Right cardiac atrium (tissue), 5 donors: ENCODE data around the gene VSTM2L. TPM values are rescaled to one million over a fixed set of nuclear protein-coding genes. Genes with fewer than 3 reads are reported as not detected.

Experiments
- ATAC-seq, 2 donors: fragments of 200-7000 bp; cut with Tn5 transposase; one replicate each; pipeline versions ENCODE4 v1.8.0 to v1.9.1; 2020; ENCODE audit warnings: moderate library complexity in 2 of 2, mild to moderate bottlenecking in 1 of 2
- DNase-seq, 3 donors: peaks; one replicate each; pipeline ENCODE4 v3.0.0-alpha.2; 2020
- H3K27ac ChIP-seq: one replicate; pipeline ENCODE4 v1.5.1; 2013; ENCODE audit warnings: mild to moderate bottlenecking, low read length, control low read depth, moderate library complexity
- H3K27me3 ChIP-seq: one replicate; pipeline ENCODE4 v1.6.1; 2013; ENCODE audit not compliant: control insufficient read depth, insufficient read depth
- H3K4me1 ChIP-seq: one replicate; pipeline ENCODE4 v1.6.1; 2013; ENCODE audit warnings: low read length; ENCODE audit not compliant: control insufficient read depth, insufficient read depth
- H3K4me3 ChIP-seq: one replicate; pipeline ENCODE4 v1.5.1; 2013; ENCODE audit warnings: low read length, control low read depth
- H3K9me3 ChIP-seq: one replicate; pipeline ENCODE4 v1.6.1; 2013; ENCODE audit warnings: low read length; ENCODE audit not compliant: control insufficient read depth
- WGBS: extraction: QIAGEN DNeasy Blood & Tissue Kit; methylation state at CpG from one replicate; pipeline ENCODE4 v1.1.7; 2013; 5-methylcytosine and 5-hydroxymethylcytosine counted together
- intact Hi-C, 4 donors: fragments of 100-400 bp; cut with DNase I; formaldehyde crosslinking; loops; one replicate each; pipeline versions ENCODE4 v1.11.0 to v1.14.0; 2022 to 2023
- polyA plus RNA-seq: library from polyadenylated mRNA; stranded (reverse); fragments of 200-250 nt; gene quantifications from one replicate; pipeline ENCODE4 v1.2.3, GENCODE V29; 2013
- total RNA-seq, 4 donors: library from RNA; stranded (reverse); fragmentation: NEBNext Ultra II Directional; extraction: Animal tissue kit (Norgen Biotek cat#: 25700); gene quantifications; one replicate each; pipeline ENCODE4 v1.2.1, GENCODE V29; 2021
- donor health status: healthy with polysubstance abuse.
- donor health status: DM: no; HTN: yes; CAD: no.
- donor health status: DM: no; HTN: no; CAD: no.
- donor health status: DM: no; HTN: yes; CAD: no; lungs with severe emphysema.
- donor health status: DM: yes; HTN: yes; CAD: no.

VSTM2L gene
- total and polyA plus RNA-seq, 5 donors, result 120 to 164 (median 124) TPM

DNA sequence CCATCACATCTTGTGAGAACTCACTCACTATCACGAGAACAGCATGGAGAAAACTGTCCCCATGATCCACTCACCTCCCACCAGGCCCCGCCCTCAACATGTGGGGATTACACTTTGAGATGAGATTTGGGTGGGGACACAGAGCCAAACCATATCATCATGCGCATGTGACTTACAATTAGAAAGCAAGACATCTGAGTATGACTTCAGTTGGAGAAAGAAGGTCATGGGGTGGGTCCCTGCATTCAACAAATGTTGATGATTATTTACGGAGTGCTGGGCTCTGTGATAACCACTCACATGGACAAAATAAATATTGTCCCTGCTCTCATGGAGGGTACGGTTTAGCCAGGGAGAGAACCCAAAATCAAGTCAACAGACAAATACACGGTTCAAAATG, 37.9 kb downstream of the VSTM2L start:
- no peak overlapping the region for H3K4me3 ChIP-seq
- no peaks in the 10 kb centered on the region for H3K9me3 ChIP-seq
- H3K4me1 ChIP-seq, result no peaks in the 10 kb centered on the region
- no peak overlapping the region for H3K27ac ChIP-seq
- 75% methylated on average over 6 of the region's 6 CpGs for WGBS
- no peaks in the 10 kb centered on the region for H3K27me3 ChIP-seq
- no peak for ATAC-seq
- no peak for DNase-seq
- intact Hi-C loops, result no loop called here

DNA sequence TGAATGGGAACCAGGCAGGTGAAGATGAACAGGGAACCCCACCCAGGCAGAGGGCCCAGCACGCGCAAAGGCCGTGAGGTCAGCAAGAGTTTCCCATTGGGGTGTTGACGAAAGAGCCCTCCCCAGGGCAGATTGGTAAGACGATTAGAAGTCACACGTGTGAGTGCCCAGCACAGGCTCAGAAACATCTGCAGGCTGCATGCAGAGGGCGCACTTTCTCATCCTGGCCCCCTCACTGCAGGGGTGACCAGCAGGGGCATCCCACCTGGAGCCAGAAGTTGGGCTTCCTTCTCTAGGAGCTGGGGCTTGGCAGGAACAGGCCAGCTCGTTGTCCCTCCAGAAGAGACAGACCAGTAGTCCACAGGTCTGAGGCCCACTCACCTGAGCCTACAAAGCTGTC, 38.4 kb downstream of the VSTM2L start:
- WGBS, result 55% methylated on average over 8 of the region's 8 CpGs
- ATAC-seq (no peak), DNase-seq (no peak)
- no peaks in the 10 kb centered on the region for H3K9me3 ChIP-seq
- no peaks in the 10 kb centered on the region for H3K27me3 ChIP-seq
- no peak overlapping the region for H3K4me3 ChIP-seq
- H3K27ac ChIP-seq, result no peak overlapping the region
- H3K4me1 ChIP-seq, result no peaks in the 10 kb centered on the region
- intact Hi-C loops, result no loop called here

DNA sequence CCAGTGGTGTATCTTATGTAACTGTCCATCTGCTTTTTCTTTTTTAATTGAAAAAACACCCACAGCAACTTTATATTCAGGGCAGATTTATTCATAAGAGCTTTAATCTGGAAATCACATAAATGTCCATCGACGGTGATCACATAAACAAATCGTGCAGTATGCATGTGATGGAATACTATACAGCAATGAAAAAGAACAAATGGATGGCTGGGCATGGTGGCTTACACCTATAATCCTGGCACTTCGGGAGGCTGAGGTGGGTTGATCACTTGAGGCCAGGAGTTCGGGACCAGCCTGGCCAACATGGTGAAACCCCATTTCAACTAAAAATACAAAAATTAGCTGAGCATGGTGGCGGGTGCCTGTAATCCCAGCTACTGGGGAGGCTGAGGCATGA, 39.1 kb downstream of the VSTM2L start:
- Histone ChIP-seq H3K27me3 (no peaks in the 10 kb centered on the region), H3K4me3 (no peak overlapping the region), H3K9me3 (no peaks in the 10 kb centered on the region), H3K4me1 (no peaks in the 10 kb centered on the region), H3K27ac (no peak overlapping the region)
- intact Hi-C loops, result no loop called here
- ATAC-seq (no peak), DNase-seq (no peak)
- WGBS, result 92% methylated on average over 6 of the region's 6 CpGs

GRCh38 chr20:37943033-37943432, 40.1 kb downstream of the VSTM2L start:
- no peaks in the 10 kb centered on the region for H3K9me3 ChIP-seq
- WGBS, result 65% methylated on average over 12 of the region's 12 CpGs
- intact Hi-C loops, result no loop called here
- ATAC-seq (no peak), DNase-seq (no peak)
- H3K27ac ChIP-seq, result no peak overlapping the region
- no peaks in the 10 kb centered on the region for H3K4me1 ChIP-seq
- H3K4me3 ChIP-seq, result no peak overlapping the region
- no peaks in the 10 kb centered on the region for H3K27me3 ChIP-seq

DNA sequence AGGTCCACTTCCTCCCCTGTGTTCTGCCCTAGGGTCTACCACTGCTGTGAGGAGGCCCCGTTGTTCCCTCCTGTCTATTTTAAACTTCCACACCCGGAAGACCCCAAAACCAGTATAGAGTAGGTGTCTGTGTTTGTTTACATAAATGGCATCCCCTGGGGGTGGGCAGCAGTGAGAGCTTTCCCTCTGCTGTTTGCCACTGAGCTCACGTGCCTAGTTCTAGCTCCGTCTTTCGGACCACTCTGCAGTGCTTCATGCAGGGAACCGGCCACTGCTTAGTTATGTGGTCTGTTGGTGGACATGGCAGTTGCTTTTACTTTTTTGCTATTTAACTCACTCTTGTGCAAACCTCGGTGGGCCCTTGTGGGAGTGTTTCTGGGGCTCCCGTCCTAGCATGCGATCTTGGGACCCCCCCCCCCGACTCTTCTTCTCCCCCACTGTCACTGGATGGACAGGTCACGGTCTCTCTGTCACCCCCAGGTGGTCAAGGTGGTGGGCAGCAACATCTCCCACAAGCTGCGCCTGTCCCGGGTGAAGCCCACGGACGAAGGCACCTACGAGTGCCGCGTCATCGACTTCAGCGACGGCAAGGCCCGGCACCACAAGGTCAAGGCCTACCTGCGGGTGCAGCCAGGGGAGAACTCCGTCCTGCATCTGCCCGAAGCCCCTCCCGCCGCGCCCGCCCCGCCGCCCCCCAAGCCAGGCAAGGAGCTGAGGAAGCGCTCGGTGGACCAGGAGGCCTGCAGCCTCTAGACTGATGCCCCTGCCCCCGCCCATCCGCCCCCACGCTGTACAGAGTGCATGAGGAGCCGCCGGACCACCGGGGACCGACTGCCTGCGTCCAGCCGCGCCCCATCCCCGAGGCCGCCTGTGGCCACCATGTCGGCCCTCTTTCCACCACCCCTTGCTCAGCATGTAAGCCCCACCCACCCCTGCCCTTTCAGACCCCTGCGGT, 40.9 kb downstream of the VSTM2L start:
- DNase-seq (no peak), ATAC-seq (peak; percentile 16 to 17)
- H3K4me1 ChIP-seq, result no peaks in the 10 kb centered on the region
- no peak overlapping the region for H3K4me3 ChIP-seq
- no peaks in the 10 kb centered on the region for H3K27me3 ChIP-seq
- H3K27ac ChIP-seq, result no peak overlapping the region
- intact Hi-C loops, result no loop called here
- WGBS, result 84% methylated on average over 47 of the region's 47 CpGs
- H3K9me3 ChIP-seq, result no peaks in the 10 kb centered on the region

- ATAC-seq, result peak in 1 of 2 donors; percentile 12
- no peaks in the 10 kb centered on the region for H3K9me3 ChIP-seq
- no peaks in the 10 kb centered on the region for H3K27me3 ChIP-seq
- intact Hi-C loops, result no loop called here
- H3K27ac ChIP-seq, result no peak overlapping the region
- WGBS, result 76% methylated on average over 11 of the region's 11 CpGs
- H3K4me1 ChIP-seq, result no peaks in the 10 kb centered on the region
- no peak for DNase-seq
- H3K4me3 ChIP-seq, result no peak overlapping the region
These were observed 41.6 kb downstream of the VSTM2L start for GRCh38 chr20:37944456-37944981.

GRCh38 chr20:37945091-37945547, 42.2 kb downstream of the VSTM2L start:
- H3K9me3 ChIP-seq, result no peaks in the 10 kb centered on the region
- no peak overlapping the region for H3K4me3 ChIP-seq
- intact Hi-C loops, result no loop called here
- WGBS, result 65% methylated on average over 11 of the region's 11 CpGs
- no peaks in the 10 kb centered on the region for H3K27me3 ChIP-seq
- H3K27ac ChIP-seq, result no peak overlapping the region
- ATAC-seq, result no peak
- H3K4me1 ChIP-seq, result no peaks in the 10 kb centered on the region
- no peak for DNase-seq

DNA sequence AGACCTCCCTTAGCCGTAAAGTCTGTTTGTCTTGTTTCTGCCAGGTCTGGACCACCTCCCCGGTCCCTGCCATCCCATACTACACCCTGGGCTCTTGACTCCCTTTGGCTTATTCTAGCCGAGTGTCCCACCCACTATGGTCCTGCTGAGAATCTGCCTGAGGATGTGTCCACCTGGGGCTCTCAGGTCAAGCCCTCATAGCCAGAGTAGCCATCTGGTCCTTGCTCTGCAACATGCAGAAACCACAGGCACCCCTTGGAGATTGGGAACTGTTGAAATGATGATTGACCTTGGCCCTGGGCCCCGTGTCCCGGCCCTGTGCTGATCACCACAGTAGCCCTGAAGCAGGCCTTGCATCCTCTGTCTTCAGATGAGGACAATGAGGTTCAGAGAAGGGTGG, 44.0 kb downstream of the VSTM2L start:
- Histone ChIP-seq H3K27ac (no peak overlapping the region), H3K27me3 (no peaks in the 10 kb centered on the region), H3K9me3 (no peaks in the 10 kb centered on the region), H3K4me1 (no peaks in the 10 kb centered on the region), H3K4me3 (no peak overlapping the region)
- DNase-seq, result no peak
- WGBS, result 84% methylated on average over 5 of the region's 5 CpGs
- intact Hi-C loops, result no loop called here
- no peak for ATAC-seq

- intact Hi-C loops, result no loop called here
- DNase-seq (no peak), ATAC-seq (no peak)
- 89% methylated on average over 6 of the region's 6 CpGs for WGBS
- Histone ChIP-seq H3K4me1 (no peaks in the 10 kb centered on the region), H3K27ac (no peak overlapping the region), H3K27me3 (no peaks in the 10 kb centered on the region), H3K9me3 (no peaks in the 10 kb centered on the region), H3K4me3 (no peak overlapping the region)
These were observed 45.0 kb downstream of the VSTM2L start for GRCh38 chr20:37947943-37948342.

- H3K27me3 ChIP-seq, result no peaks in the 10 kb centered on the region
- ATAC-seq, result no peak
- H3K27ac ChIP-seq, result no peak overlapping the region
- no peaks in the 10 kb centered on the region for H3K4me1 ChIP-seq
- H3K9me3 ChIP-seq, result no peaks in the 10 kb centered on the region
- WGBS, result 93% methylated on average over 11 of the region's 11 CpGs
- no peak for DNase-seq
- intact Hi-C loops, result no loop called here
- H3K4me3 ChIP-seq, result no peak overlapping the region
These were observed 46.0 kb downstream of the VSTM2L start for GRCh38 chr20:37948956-37949355.

DNA sequence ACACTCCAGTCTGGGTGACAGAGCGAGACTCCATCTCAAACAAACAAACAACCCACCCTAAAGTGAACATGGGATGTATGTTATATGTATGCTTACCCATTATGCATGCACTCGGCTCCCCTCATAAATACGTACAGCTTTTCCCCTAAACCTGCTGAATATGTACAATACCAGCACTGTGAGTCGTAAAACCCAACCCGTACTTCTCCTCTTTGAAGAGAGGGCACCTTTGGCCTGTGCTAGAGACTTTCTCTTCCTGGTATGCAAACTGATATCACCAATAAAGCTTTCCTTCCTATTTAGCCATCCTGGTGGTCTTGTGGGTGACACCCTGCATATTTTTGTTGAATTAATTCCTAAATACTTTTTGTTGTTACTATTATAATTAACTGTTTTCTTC, 51.3 kb downstream of the VSTM2L start:
- no peak for ATAC-seq
- intact Hi-C loops, result no loop called here
- no peaks in the 10 kb centered on the region for H3K4me1 ChIP-seq
- no peak overlapping the region for H3K4me3 ChIP-seq
- no peak for DNase-seq
- no peaks in the 10 kb centered on the region for H3K27me3 ChIP-seq
- no peak overlapping the region for H3K27ac ChIP-seq
- no peaks in the 10 kb centered on the region for H3K9me3 ChIP-seq
- WGBS, result 88% methylated on average over 5 of the region's 5 CpGs
